ENCODE measurements around the gene KCNT2.

KCNT2 gene

DNA sequence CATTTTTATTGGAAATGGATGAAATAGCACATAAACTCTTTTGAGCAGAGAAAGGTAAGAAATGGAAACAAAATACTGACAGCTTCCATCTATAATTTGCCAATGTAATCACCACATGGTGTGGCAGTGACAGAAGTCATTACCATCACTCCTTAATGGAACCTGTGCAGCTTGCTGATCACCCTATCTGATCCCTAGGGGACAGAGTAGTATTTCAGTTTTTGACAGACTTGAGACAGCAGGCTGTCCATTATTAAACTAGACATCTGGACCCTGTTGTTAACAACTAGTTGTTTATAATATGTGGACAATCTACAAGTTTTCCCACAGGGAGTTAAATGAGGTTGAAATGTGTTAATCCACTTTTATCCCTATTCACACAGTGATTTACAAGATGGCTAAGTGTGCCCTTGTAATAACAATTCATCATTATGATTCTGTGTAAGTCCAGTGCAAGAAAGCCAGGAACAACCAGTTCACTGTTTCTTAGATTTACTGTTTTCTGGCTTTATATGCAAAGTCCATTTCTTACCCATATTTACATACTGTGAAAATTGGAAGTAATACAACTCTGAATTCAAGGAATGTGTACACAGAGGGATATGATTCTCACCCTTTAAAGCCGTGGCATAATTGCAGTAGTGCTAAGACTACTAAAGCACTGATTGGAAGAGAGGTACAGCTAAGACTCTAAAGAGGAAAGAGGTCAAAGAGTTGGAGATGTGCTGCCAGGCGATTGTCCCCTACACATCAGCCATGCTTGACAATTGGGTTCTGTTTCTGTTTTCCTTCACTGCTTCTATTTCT, 9.1 kb downstream of the KCNT2 start:
- TF ChIP-seq, protein P1, sequence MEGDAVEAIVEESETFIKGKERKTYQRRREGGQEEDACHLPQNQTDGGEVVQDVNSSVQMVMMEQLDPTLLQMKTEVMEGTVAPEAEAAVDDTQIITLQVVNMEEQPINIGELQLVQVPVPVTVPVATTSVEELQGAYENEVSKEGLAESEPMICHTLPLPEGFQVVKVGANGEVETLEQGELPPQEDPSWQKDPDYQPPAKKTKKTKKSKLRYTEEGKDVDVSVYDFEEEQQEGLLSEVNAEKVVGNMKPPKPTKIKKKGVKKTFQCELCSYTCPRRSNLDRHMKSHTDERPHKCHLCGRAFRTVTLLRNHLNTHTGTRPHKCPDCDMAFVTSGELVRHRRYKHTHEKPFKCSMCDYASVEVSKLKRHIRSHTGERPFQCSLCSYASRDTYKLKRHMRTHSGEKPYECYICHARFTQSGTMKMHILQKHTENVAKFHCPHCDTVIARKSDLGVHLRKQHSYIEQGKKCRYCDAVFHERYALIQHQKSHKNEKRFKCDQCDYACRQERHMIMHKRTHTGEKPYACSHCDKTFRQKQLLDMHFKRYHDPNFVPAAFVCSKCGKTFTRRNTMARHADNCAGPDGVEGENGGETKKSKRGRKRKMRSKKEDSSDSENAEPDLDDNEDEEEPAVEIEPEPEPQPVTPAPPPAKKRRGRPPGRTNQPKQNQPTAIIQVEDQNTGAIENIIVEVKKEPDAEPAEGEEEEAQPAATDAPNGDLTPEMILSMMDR (conservative IDR thresholded peaks at IDR 0.05; ENCODE audit: control insufficient read depth, insufficient read depth, low read depth, low read length), result no peak

DNA sequence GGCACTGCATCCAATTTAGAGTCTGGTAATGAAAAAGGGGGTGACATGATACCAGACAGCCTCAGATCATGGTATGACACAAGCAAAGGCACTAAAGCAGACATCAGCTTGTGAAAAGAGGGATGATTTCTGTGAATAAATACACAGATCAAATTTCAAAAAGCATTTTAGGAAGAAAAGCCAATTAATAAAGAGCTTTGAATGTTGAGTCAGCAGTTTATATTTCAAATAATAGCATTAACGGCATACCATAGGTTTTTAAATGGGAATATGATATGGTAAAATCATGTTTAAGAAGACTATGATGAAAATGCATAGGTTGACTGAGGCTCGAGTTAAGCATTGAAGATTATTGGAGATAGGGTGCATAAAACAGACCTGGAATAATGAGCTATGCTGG, 13.5 kb downstream of the KCNT2 start:
- H3K4me3 ChIP-seq (ENCODE audit: control insufficient read depth, low read depth, low read length), result no peak overlapping the region
- no peak for DNase-seq (ENCODE audit: low read depth)
- TF ChIP-seq, protein P1 (conservative IDR thresholded peaks at IDR 0.05; ENCODE audit: control insufficient read depth, insufficient read depth, low read depth, low read length), result no peak

More for the DNA sequence above, 9.1 kb downstream of the KCNT2 start:
- H3K4me3 ChIP-seq (ENCODE audit: control insufficient read depth, low read depth, low read length), result no peak overlapping the region
- no peak for DNase-seq (ENCODE audit: low read depth)

DNA sequence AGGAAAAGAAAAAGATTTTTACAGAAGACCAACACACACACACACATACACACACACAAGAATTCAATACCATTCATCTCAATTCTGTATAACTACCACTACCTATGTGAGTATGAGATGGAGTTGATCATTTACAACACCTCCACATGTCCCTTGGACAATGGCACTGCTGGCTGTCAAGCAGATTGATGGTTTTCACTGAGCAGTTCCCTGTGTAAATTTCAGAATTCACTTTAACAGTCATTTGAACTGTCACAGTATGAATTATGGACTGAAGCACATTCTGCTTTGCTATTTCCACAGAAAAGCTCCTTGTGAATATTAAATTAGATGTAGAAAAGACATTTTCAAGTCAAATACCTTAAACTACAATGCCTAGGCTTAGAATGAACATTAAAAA, 14.3 kb downstream of the KCNT2 start:
- DNase-seq (ENCODE audit: low read depth), result no peak
- no peak overlapping the region for H3K4me3 ChIP-seq (ENCODE audit: control insufficient read depth, low read depth, low read length)
- TF ChIP-seq, protein P1 (conservative IDR thresholded peaks at IDR 0.05; ENCODE audit: control insufficient read depth, insufficient read depth, low read depth, low read length), result no peak

DNA sequence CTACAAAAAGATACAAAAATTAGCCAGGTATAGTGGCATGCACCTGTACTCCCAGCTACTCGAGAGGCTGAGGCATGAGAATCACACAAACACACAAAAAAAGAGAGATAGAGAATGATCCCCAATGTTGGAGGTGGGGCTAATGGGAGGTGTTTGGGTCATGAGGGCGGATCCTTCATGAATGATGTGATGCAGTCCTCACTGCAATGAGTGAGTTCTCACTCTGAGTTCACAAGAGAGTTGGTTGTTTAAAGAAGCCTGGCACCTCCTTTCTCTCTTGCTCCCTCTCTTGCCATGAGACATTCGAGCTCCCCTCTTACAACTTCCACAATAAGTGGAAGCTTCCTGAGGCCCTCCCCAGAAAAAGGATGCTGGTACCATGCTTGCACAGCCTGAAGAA, 17.3 kb downstream of the KCNT2 start:
- no peak overlapping the region for H3K4me3 ChIP-seq (ENCODE audit: control insufficient read depth, low read depth, low read length)
- DNase-seq (ENCODE audit: low read depth), result no peak
- TF ChIP-seq, protein P1 (conservative IDR thresholded peaks at IDR 0.05; ENCODE audit: control insufficient read depth, insufficient read depth, low read depth, low read length), result no peak

DNA sequence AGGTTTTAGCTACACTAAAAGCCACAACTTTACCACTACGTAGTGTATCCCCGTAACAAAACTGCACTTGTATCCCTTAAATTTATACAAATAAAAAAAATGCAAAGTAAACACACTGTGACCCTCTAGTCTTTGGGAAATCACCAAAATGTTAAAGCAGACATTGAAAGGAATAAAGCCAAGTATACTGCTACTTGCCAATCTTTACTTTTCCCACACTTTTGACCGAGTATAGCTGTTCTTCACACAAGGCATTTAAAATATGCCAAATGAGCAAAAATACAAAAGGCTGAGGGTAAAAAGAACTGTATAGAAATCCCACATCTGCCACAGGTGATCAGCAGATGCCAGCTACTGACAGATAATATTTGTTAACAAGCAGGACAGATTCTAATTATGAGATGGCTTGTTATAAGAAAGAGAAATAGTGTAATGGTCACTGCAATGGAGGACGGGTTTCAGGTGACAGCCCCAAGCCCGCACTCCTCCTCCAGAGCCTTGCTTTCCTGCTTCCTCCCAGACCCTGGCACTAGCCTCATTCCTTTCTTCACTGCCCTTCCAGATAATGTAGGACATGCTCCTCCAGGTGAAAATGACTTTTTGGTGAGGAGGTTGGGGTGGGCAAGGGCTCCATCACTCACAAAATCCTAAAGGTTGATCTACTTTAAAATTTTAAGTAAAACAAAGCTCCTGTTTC, 18.1 kb downstream of the KCNT2 start:
- TF ChIP-seq, protein P1 (conservative IDR thresholded peaks at IDR 0.05; ENCODE audit: control insufficient read depth, insufficient read depth, low read depth, low read length), result no peak
- DNase-seq (ENCODE audit: low read depth), result no peak
- H3K4me3 ChIP-seq (ENCODE audit: control insufficient read depth, low read depth, low read length), result no peak overlapping the region

DNA sequence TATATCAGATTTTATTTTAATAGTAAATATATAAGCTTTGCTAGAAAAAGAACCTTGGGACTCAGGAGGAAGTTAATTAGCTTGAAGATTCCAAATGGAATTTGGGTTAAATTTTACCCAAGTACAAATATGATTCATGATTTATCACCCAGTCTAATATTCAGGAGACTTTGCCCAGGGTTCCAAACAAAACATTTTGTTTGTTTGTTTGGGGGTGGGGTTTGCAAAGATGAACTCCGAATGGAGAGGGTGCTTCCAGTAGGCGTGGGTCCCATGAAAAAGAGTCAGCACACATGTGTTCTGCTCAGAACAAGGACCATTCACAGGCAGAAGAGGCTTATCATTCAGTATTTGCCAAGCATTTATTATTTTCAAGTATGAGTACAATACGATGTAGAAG, 23.5 kb downstream of the KCNT2 start:
- DNase-seq (ENCODE audit: low read depth), result no peak
- TF ChIP-seq, protein P1 (conservative IDR thresholded peaks at IDR 0.05; ENCODE audit: control insufficient read depth, insufficient read depth, low read depth, low read length), result no peak
- H3K4me3 ChIP-seq (ENCODE audit: control insufficient read depth, low read depth, low read length), result no peak overlapping the region
